ENCODE measurements around the gene HYDIN. TPM values are rescaled to one million over a fixed set of nuclear protein-coding genes. Genes with fewer than 3 reads are reported as not detected.
"Not testable (repeated sequence)": the region's sequence is repeated elsewhere in the genome, so short reads cannot be mapped to it uniquely, and the experiment has no call there.

Gene HYDIN
- total RNA-seq, 1 experiment from 2014 or later, result not detected

- H3K9ac ChIP-seq (ENCODE audit: low read length); H3K4me3 ChIP-seq (replicated peaks in 1 of 2; ENCODE audit: low read depth in 1 of 2, low read length in 2 of 2); ATAC-seq; CTCF ChIA-PET; intact Hi-C loops (cut with micrococcal nuclease); H3K4me2 ChIP-seq (ENCODE audit: low read length); H3K27me3 ChIP-seq (ENCODE audit: insufficient read depth, low read length); RAD21 ChIA-PET (ENCODE audit: low non-redundant PET in 1 of 2, low total read pairs in 2 of 2, uncharacterized antibody in 2 of 2, unreplicated experiment in 2 of 2); H4K20me1 ChIP-seq (ENCODE audit: insufficient read depth); H3K9me2 ChIP-seq (ENCODE audit: insufficient read depth); H3K27ac ChIP-seq (ENCODE audit: low read depth, low read length); BruUV-seq (replicated peaks); H3K9me3 ChIP-seq (ENCODE audit: control insufficient read depth in 1 of 2, insufficient read depth in 1 of 2, low read depth in 1 of 2, low read length in 2 of 2); H3K4me1 ChIP-seq (ENCODE audit: control insufficient read depth in 1 of 2, insufficient read depth in 2 of 2, low read length in 2 of 2); POLR2A ChIA-PET; H3K36me3 ChIP-seq (ENCODE audit: control insufficient read depth in 1 of 2, insufficient read depth in 2 of 2, low read length in 2 of 2); H3K79me2 ChIP-seq (ENCODE audit: insufficient read depth, low read length); H2AFZ ChIP-seq (ENCODE audit: low read depth, low read length, poor library complexity, severe bottlenecking); DNase-seq (ENCODE audit: low read depth, low spot score): not testable (repeated sequence)
These were observed 124.6 kb downstream of the HYDIN start for GRCh38 chr16:71105881-71106280.

GRCh38 chr16:71083573-71083972 lies 146.9 kb downstream of the HYDIN start:
- H4K20me1 ChIP-seq (ENCODE audit: insufficient read depth); H3K27me3 ChIP-seq (ENCODE audit: insufficient read depth, low read length); H3K9me2 ChIP-seq (ENCODE audit: insufficient read depth); CTCF ChIA-PET; POLR2A ChIA-PET; RAD21 ChIA-PET (ENCODE audit: low non-redundant PET in 1 of 2, low total read pairs in 2 of 2, uncharacterized antibody in 2 of 2, unreplicated experiment in 2 of 2); H3K4me2 ChIP-seq (ENCODE audit: low read length); H2AFZ ChIP-seq (ENCODE audit: low read depth, low read length, poor library complexity, severe bottlenecking); H3K79me2 ChIP-seq (ENCODE audit: insufficient read depth, low read length); DNase-seq (ENCODE audit: low read depth, low spot score); ATAC-seq; H3K27ac ChIP-seq (ENCODE audit: low read depth, low read length); H3K36me3 ChIP-seq (ENCODE audit: control insufficient read depth in 1 of 2, insufficient read depth in 2 of 2, low read length in 2 of 2); intact Hi-C loops (cut with micrococcal nuclease); H3K9ac ChIP-seq (ENCODE audit: low read length); BruUV-seq (replicated peaks); H3K9me3 ChIP-seq (ENCODE audit: control insufficient read depth in 1 of 2, insufficient read depth in 1 of 2, low read depth in 1 of 2, low read length in 2 of 2); H3K4me3 ChIP-seq (replicated peaks in 1 of 2; ENCODE audit: low read depth in 1 of 2, low read length in 2 of 2); H3K4me1 ChIP-seq (ENCODE audit: control insufficient read depth in 1 of 2, insufficient read depth in 2 of 2, low read length in 2 of 2): not testable (repeated sequence)

- H3K4me2 ChIP-seq (ENCODE audit: low read length); H3K9ac ChIP-seq (ENCODE audit: low read length); POLR2A ChIA-PET; CTCF ChIA-PET; H3K4me1 ChIP-seq (ENCODE audit: control insufficient read depth in 1 of 2, insufficient read depth in 2 of 2, low read length in 2 of 2); ATAC-seq; H3K27me3 ChIP-seq (ENCODE audit: insufficient read depth, low read length); DNase-seq (ENCODE audit: low read depth, low spot score); H3K79me2 ChIP-seq (ENCODE audit: insufficient read depth, low read length); RAD21 ChIA-PET (ENCODE audit: low non-redundant PET in 1 of 2, low total read pairs in 2 of 2, uncharacterized antibody in 2 of 2, unreplicated experiment in 2 of 2); H3K9me3 ChIP-seq (ENCODE audit: control insufficient read depth in 1 of 2, insufficient read depth in 1 of 2, low read depth in 1 of 2, low read length in 2 of 2); H3K4me3 ChIP-seq (replicated peaks in 1 of 2; ENCODE audit: low read depth in 1 of 2, low read length in 2 of 2); intact Hi-C loops (cut with micrococcal nuclease); H3K36me3 ChIP-seq (ENCODE audit: control insufficient read depth in 1 of 2, insufficient read depth in 2 of 2, low read length in 2 of 2); BruUV-seq (replicated peaks); H2AFZ ChIP-seq (ENCODE audit: low read depth, low read length, poor library complexity, severe bottlenecking); H3K9me2 ChIP-seq (ENCODE audit: insufficient read depth); H4K20me1 ChIP-seq (ENCODE audit: insufficient read depth); H3K27ac ChIP-seq (ENCODE audit: low read depth, low read length): not testable (repeated sequence)
These were observed 149.7 kb downstream of the HYDIN start for GRCh38 chr16:71080777-71081176.

GRCh38 chr16:71080262-71080661 lies 150.3 kb downstream of the HYDIN start:
- RAD21 ChIA-PET (ENCODE audit: low non-redundant PET in 1 of 2, low total read pairs in 2 of 2, uncharacterized antibody in 2 of 2, unreplicated experiment in 2 of 2); H3K9me2 ChIP-seq (ENCODE audit: insufficient read depth); H3K4me1 ChIP-seq (ENCODE audit: control insufficient read depth in 1 of 2, insufficient read depth in 2 of 2, low read length in 2 of 2); DNase-seq (ENCODE audit: low read depth, low spot score); H3K4me3 ChIP-seq (replicated peaks in 1 of 2; ENCODE audit: low read depth in 1 of 2, low read length in 2 of 2); H3K79me2 ChIP-seq (ENCODE audit: insufficient read depth, low read length); POLR2A ChIA-PET; ATAC-seq; H3K36me3 ChIP-seq (ENCODE audit: control insufficient read depth in 1 of 2, insufficient read depth in 2 of 2, low read length in 2 of 2); H2AFZ ChIP-seq (ENCODE audit: low read depth, low read length, poor library complexity, severe bottlenecking); H3K4me2 ChIP-seq (ENCODE audit: low read length); CTCF ChIA-PET; H4K20me1 ChIP-seq (ENCODE audit: insufficient read depth); intact Hi-C loops (cut with micrococcal nuclease); BruUV-seq (replicated peaks); H3K9me3 ChIP-seq (ENCODE audit: control insufficient read depth in 1 of 2, insufficient read depth in 1 of 2, low read depth in 1 of 2, low read length in 2 of 2); H3K9ac ChIP-seq (ENCODE audit: low read length); H3K27ac ChIP-seq (ENCODE audit: low read depth, low read length); H3K27me3 ChIP-seq (ENCODE audit: insufficient read depth, low read length): not testable (repeated sequence)

- POLR2A ChIA-PET; H3K9me3 ChIP-seq (ENCODE audit: control insufficient read depth in 1 of 2, insufficient read depth in 1 of 2, low read depth in 1 of 2, low read length in 2 of 2); H3K79me2 ChIP-seq (ENCODE audit: insufficient read depth, low read length); H3K4me2 ChIP-seq (ENCODE audit: low read length); H3K4me1 ChIP-seq (ENCODE audit: control insufficient read depth in 1 of 2, insufficient read depth in 2 of 2, low read length in 2 of 2); H2AFZ ChIP-seq (ENCODE audit: low read depth, low read length, poor library complexity, severe bottlenecking); H3K9me2 ChIP-seq (ENCODE audit: insufficient read depth); RAD21 ChIA-PET (ENCODE audit: low non-redundant PET in 1 of 2, low total read pairs in 2 of 2, uncharacterized antibody in 2 of 2, unreplicated experiment in 2 of 2); DNase-seq (ENCODE audit: low read depth, low spot score); intact Hi-C loops (cut with micrococcal nuclease); H3K36me3 ChIP-seq (ENCODE audit: control insufficient read depth in 1 of 2, insufficient read depth in 2 of 2, low read length in 2 of 2); ATAC-seq; H3K4me3 ChIP-seq (replicated peaks in 1 of 2; ENCODE audit: low read depth in 1 of 2, low read length in 2 of 2); H3K27ac ChIP-seq (ENCODE audit: low read depth, low read length); H3K9ac ChIP-seq (ENCODE audit: low read length); H4K20me1 ChIP-seq (ENCODE audit: insufficient read depth); H3K27me3 ChIP-seq (ENCODE audit: insufficient read depth, low read length); CTCF ChIA-PET; BruUV-seq (replicated peaks): not testable (repeated sequence)
These were observed 159.9 kb downstream of the HYDIN start for GRCh38 chr16:71070651-71071050.
